Fibroblast of lung (primary cell): ENCODE data around the gene MTA1.

Experiments
- CTCF ChIP-seq, 2 donors: IDR thresholded peaks in 1 of 2; conservative IDR thresholded peaks in 1 of 2; 1 replicate in 1 of 2; 2 replicates in 1 of 2; pipeline ENCODE4 v1.5.1; 2011 to 2012; ENCODE audit warnings: low read length in 2 of 2, control low read depth in 1 of 2, inconsistent platforms in 1 of 2, low read depth in 1 of 2, mild to moderate bottlenecking in 1 of 2
- EZH2 ChIP-seq: IDR thresholded peaks from 2 replicates; pipeline ENCODE4 v1.5.1; 2012; ENCODE audit warnings: low read length, control low read depth, mild to moderate bottlenecking; ENCODE audit errors: missing control alignments

GRCh38 chr14:105496831-105497591, 77.4 kb downstream of the MTA1 start:
- TF ChIP-seq EZH2 (no peak), CTCF (conservative IDR thresholded peaks at IDR 0.05 in 1 of 2, IDR thresholded peaks at IDR 0.05 in 1 of 2; ENCODE audit: low read depth in 1 of 2, low read length in 2 of 2) (no peak)
